GM12874 (cell line): ENCODE data around the gene ITPK1.

Experiments used
- TF ChIP-seq, protein P1 (sequence below): IDR thresholded peaks from 2 replicates; pipeline ENCODE4 v1.5.1; 2011; ENCODE audit warnings: low read depth, mild to moderate bottlenecking, control low read depth, low read length, moderate library complexity; ENCODE audit not compliant: insufficient read depth

The ITPK1 gene

DNA sequence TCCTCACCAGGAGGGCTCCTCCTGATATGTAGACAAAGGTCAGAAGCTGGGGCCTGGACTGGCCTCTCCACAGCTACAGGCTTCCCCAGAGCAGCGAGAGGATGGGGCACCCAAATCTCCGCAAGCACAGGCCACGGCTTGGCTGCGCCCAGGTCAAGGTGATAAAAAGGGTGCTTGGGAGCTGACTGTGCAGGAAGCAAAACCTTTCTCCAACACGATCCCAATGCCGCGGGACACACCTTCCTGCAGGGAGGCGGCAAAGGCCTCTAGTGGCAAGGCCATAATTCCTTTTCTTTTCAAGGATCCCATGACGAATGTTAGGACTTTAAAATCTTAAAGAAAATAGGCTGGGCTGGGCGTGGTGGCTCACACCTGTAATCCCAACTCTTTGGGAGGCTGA, 13.6 kb downstream of the ITPK1 start:
- TF ChIP-seq, protein P1, sequence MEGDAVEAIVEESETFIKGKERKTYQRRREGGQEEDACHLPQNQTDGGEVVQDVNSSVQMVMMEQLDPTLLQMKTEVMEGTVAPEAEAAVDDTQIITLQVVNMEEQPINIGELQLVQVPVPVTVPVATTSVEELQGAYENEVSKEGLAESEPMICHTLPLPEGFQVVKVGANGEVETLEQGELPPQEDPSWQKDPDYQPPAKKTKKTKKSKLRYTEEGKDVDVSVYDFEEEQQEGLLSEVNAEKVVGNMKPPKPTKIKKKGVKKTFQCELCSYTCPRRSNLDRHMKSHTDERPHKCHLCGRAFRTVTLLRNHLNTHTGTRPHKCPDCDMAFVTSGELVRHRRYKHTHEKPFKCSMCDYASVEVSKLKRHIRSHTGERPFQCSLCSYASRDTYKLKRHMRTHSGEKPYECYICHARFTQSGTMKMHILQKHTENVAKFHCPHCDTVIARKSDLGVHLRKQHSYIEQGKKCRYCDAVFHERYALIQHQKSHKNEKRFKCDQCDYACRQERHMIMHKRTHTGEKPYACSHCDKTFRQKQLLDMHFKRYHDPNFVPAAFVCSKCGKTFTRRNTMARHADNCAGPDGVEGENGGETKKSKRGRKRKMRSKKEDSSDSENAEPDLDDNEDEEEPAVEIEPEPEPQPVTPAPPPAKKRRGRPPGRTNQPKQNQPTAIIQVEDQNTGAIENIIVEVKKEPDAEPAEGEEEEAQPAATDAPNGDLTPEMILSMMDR, result no peak

DNA sequence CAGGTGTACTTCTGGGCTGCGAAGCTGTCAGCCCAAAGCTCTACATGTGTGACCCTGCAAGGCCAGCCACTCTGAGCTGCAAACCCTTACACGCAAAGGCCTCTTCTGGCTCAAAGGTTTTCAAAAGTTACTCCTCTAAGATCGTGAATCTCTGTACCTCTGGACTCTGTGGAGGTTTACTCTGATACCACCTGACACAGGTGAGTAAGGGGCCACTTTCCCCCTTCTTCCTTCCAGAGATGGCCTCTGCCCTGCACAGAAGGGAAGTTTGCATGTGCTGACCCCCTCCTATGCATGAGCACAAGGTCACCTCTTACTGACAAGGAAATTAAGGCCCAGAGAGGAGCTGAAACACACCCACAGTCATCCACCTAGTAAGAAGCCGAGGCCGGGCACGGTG, 14.5 kb downstream of the ITPK1 start:
- TF ChIP-seq, protein P1, result no peak

DNA sequence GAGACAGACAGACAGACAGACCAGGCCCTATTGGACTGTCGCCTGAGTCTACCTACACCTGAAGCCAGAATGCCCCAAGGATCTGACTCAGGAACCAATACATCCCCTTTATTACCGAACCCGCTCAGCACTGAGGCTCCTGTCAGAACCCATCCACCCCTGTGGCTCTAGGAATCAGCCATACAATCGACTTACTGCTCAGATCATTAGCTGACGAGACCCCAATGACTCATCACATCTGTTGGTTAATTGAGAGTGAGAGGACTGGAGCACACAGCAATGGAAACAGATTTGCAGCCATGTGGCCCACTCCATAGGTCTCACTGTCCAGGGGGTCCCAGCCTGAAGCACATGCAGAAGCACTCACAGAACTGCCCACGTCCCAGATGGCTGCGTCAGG, 15.2 kb downstream of the ITPK1 start:
- TF ChIP-seq, protein P1, result no peak

DNA sequence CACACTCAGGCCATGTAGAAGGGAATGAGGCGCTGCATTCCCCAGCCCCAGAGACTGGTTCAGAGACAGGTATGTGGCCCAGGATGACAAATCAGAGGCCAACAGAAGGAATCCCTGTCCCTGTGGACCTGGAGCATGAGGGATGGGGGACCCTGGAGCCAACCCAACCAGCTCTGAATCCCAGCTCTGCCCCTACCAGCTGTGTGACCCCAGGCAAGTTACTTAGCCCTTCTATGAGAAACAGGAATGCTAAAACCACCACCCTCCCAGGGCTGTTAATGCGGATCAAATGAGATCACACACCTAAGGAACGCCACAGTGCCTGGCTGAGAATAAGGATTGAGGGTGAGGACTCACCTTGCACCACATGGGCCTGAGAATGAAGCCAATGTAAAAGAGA, 15.6 kb downstream of the ITPK1 start:
- TF ChIP-seq, protein P1, result no peak

DNA sequence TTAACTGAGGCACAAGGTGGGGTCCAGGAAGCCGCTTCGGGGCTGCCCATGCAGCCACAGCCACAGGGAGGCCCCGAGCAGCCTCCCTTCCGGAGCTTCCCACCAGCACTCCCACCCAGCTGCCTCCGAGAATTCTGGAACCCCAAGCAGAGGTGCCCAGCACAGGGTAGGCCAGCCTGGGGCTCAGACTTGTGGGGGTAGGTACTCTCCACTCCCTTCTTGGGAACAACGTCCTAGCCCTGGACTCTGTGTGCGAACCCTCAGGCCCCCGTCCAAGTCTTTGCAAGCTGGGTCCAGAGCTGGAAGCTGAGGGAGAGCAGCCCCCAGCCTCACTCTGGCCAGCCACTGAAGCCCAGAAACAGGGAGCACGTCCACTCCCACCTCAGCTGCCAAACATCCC, 16.1 kb downstream of the ITPK1 start:
- TF ChIP-seq, protein P1, result no peak

DNA sequence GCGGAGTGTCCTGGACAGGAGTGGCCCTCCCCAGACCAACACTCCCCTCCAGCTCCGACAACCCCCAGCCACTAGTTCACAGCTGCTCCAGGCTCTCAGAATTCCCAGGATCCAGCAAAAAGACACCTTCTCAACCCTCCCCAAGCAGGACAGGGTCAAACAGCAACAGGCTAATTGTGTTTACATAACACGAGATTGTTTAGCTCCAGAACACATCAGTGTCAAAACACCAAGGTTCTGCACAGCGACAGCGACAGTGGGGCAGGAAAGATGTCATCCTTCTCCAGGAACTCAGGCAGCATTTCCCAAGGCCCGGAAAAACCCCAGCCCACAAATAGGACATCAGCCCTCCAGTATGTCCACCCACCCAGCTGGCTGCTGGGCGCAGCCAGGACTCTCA, 16.5 kb downstream of the ITPK1 start:
- TF ChIP-seq, protein P1, result no peak

DNA sequence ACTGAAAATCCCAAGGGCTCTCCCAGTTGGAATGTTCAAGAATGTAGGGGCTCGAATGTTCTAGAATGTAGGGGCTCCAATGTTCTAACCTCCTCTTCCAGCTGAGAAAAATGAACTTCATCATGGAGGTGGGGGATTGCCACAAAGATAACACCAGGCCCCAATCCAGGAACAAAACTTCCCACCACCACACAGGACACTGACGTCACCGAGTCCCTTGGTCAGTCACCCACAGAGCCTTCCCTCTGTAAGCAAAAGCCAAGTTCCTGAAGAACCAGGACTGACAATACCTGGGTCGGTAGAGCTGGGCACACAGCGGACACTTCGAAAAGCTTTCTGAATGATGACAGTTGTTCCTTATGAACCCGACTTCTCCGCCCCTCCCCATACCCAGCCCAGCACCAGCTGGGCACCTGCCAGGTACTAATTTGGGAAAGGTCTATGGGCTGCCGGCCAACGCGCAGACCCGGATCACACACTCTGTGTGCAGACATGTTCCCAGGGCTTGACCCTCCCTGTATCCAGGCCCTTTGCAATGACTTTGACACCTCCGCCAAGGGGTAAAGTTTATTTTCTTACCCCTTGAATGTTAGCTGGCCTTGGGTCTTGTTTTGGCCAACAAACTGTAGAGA, 18.9 kb downstream of the ITPK1 start:
- TF ChIP-seq, protein P1, result no peak
